HFFc6 (cell line): ENCODE data around the gene QDPR. TPM values are rescaled to one million over a fixed set of nuclear protein-coding genes. Genes with fewer than 3 reads are reported as not detected.

ENCODE experiments used
- DNase-seq: peaks from one replicate; pipeline ENCODE4 v3.0.0-alpha.2; 2018
- H3K27ac Mint-ChIP-seq: 2 replicates; pipeline ENCODE4 v1.8.0; 2020; ENCODE audit warnings: mild to moderate bottlenecking, mixed read lengths
- H3K27me3 Mint-ChIP-seq: 2 replicates; pipeline ENCODE4 v1.8.0; 2021; ENCODE audit warnings: mild to moderate bottlenecking, moderate library complexity, mixed read lengths; ENCODE audit not compliant: insufficient read depth
- H3K36me3 Mint-ChIP-seq: 2 replicates; pipeline ENCODE4 v1.8.0; 2021; ENCODE audit warnings: low read depth, mixed read lengths
- H3K4me1 Mint-ChIP-seq: 2 replicates; pipeline ENCODE4 v1.8.0; 2020; ENCODE audit warnings: low read depth, mixed read lengths
- H3K4me3 Mint-ChIP-seq: 2 replicates; pipeline ENCODE4 v1.8.0; 2020; ENCODE audit warnings: mild to moderate bottlenecking, moderate library complexity, mixed read lengths
- H3K9me3 Mint-ChIP-seq: 2 replicates; pipeline ENCODE4 v1.8.0; 2020; ENCODE audit warnings: mild to moderate bottlenecking, mixed read lengths
- CTCF ChIP-seq: fragments of 200-600 bp; sonication (generic); IDR thresholded peaks from 2 replicates; pipeline ENCODE4 v1.5.0; 2021; ENCODE audit warnings: antibody characterized with exemption, mild to moderate bottlenecking
- total RNA-seq, 6 experiments: library from RNA; stranded (reverse); fragmentation: NEBNext Ultra II Directional; extraction: Animal tissue kit (Norgen Biotek cat#: 25700); gene quantifications; 2 replicates in 1 of 6; 3 replicates in 5 of 6; pipeline ENCODE4 v1.2.3, GENCODE V29; 2021

QDPR gene
- total RNA-seq, 6 experiments from 2014 or later = 39.0 to 49.0 (median 43.6) TPM

- H3K4me3 Mint-ChIP-seq = no peak overlapping the region
- H3K27me3 Mint-ChIP-seq = no peaks in the 10 kb centered on the region
- DNase-seq = no peak
- H3K36me3 Mint-ChIP-seq = peaks cover 28% of the 10 kb centered on the region
- TF ChIP-seq CTCF = no peak
- H3K9me3 Mint-ChIP-seq = no peaks in the 10 kb centered on the region
- H3K4me1 Mint-ChIP-seq = peaks cover 24% of the 10 kb centered on the region
- H3K27ac Mint-ChIP-seq = no peak overlapping the region
Observed at GRCh38 chr4:17491196-17491595, 20.7 kb downstream of the QDPR start.

- no peak for DNase-seq
- Mint-ChIP-seq H3K9me3 (no peaks in the 10 kb centered on the region), H3K36me3 (peaks cover 30% of the 10 kb centered on the region), H3K4me3 (no peak overlapping the region), H3K27me3 (no peaks in the 10 kb centered on the region), H3K4me1 (peaks cover 24% of the 10 kb centered on the region), H3K27ac (no peak overlapping the region)
- TF ChIP-seq CTCF = no peak
Observed at GRCh38 chr4:17490575-17491059, 21.3 kb downstream of the QDPR start.

DNA sequence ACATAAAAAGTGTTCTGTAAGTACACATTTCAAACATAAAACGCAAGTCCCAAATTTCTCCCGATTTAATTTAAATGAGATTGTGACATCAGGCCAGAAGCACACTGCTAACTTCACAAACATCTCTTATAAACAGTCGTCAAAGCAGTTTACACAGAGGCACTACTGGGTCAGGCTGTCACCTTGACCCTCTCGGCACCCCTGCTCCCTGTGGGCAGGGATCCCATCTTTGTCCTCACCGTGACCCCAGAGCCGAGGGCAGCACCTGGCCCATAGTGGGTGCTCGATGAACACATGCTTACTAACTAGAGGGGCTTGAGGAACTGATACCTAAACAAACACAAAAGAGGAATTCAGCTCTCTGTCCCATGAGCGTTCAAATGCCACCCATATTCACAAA, 22.2 kb downstream of the QDPR start:
- peaks cover 36% of the 10 kb centered on the region for H3K36me3 Mint-ChIP-seq
- no peaks in the 10 kb centered on the region; the same call in 1 of the 2 replicates for H3K27me3 Mint-ChIP-seq
- no peak for TF ChIP-seq CTCF
- no peak for DNase-seq
- no peaks in the 10 kb centered on the region for H3K9me3 Mint-ChIP-seq
- H3K4me1 Mint-ChIP-seq = peaks cover 19% of the 10 kb centered on the region
- no peak overlapping the region for H3K27ac Mint-ChIP-seq
- no peak overlapping the region for H3K4me3 Mint-ChIP-seq

- no peak for TF ChIP-seq CTCF
- Mint-ChIP-seq H3K4me3 (no peak overlapping the region), H3K27me3 (no peaks in the 10 kb centered on the region; the same call in 1 of the 2 replicates), H3K4me1 (peaks cover 13% of the 10 kb centered on the region), H3K27ac (no peak overlapping the region), H3K36me3 (peaks cover 36% of the 10 kb centered on the region), H3K9me3 (no peaks in the 10 kb centered on the region)
- no peak for DNase-seq
Observed at GRCh38 chr4:17489123-17489522, 22.8 kb downstream of the QDPR start.

DNA sequence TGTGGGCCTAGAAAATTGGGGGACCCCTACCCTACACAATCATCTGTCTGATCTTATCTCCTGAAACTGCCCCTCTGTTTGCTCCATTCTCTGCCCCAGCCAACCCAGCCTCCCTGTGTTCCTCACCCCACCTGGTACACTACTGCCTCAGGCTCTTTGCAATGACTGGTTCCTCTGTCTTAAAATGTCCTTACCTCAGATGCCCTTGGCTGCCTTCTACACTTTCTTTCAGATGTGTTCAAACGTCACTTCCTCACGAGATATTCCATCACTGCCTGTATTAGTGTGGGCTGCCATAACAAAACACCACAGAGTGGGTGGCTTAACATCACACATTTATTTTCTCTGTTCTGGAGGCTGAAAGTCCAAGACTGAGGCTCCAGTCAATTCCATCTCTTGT, 29.2 kb downstream of the QDPR start:
- TF ChIP-seq CTCF = no peak
- H3K4me3 Mint-ChIP-seq = no peak overlapping the region

GRCh38 chr4:17480955-17481354, 30.9 kb downstream of the QDPR start:
- Mint-ChIP-seq H3K36me3 (peaks cover 6% of the 10 kb centered on the region; the same call in 1 of the 2 replicates), H3K27ac (no peak overlapping the region), H3K4me1 (no peaks in the 10 kb centered on the region), H3K27me3 (peaks cover 2% of the 10 kb centered on the region), H3K9me3 (no peaks in the 10 kb centered on the region), H3K4me3 (no peak overlapping the region)
- DNase-seq = no peak
- TF ChIP-seq CTCF = no peak

More for the DNA sequence above, 29.2 kb downstream of the QDPR start:
- H3K9me3 Mint-ChIP-seq = no peaks in the 10 kb centered on the region
- H3K36me3 Mint-ChIP-seq = peaks cover 13% of the 10 kb centered on the region; the same call in 1 of the 2 replicates
- H3K4me1 Mint-ChIP-seq = no peaks in the 10 kb centered on the region
- no peaks in the 10 kb centered on the region; the same call in 1 of the 2 replicates for H3K27me3 Mint-ChIP-seq
- DNase-seq = no peak
- H3K27ac Mint-ChIP-seq = no peak overlapping the region
